GM19438 (cell line): ENCODE measurements around the gene MPPE1.

Source experiments
- ATAC-seq: cut with Tn5 transposase; IDR thresholded peaks from one replicate; pipeline ENCODE4 v1.9.1; 2021; ENCODE audit warnings: low read depth; ENCODE audit not compliant: unreplicated experiment

Gene MPPE1

GRCh38 chr18:11885278-11885947 lies 22.7 kb downstream of the MPPE1 start:
- no peak for ATAC-seq

GRCh38 chr18:11884396-11885030 lies 23.6 kb downstream of the MPPE1 start:
- no peak for ATAC-seq

GRCh38 chr18:11883153-11883552 lies 25.0 kb downstream of the MPPE1 start:
- peak; percentile 65 for ATAC-seq

- no peak for ATAC-seq
Observed at GRCh38 chr18:11882636-11883035, 25.5 kb downstream of the MPPE1 start.

- ATAC-seq: no peak
Observed at GRCh38 chr18:11880586-11881304, 27.4 kb downstream of the MPPE1 start.

- no peak for ATAC-seq
Observed at GRCh38 chr18:11877497-11878135, 30.5 kb downstream of the MPPE1 start.

GRCh38 chr18:11874676-11875075 lies 33.4 kb downstream of the MPPE1 start:
- ATAC-seq: no peak

GRCh38 chr18:11873670-11874340 lies 34.3 kb downstream of the MPPE1 start:
- ATAC-seq: no peak

GRCh38 chr18:11872479-11873136 lies 35.5 kb downstream of the MPPE1 start:
- ATAC-seq: no peak

- no peak for ATAC-seq
Observed at GRCh38 chr18:11871501-11871900, 36.6 kb downstream of the MPPE1 start.

- no peak for ATAC-seq
Observed at GRCh38 chr18:11868230-11868629, 39.9 kb downstream of the MPPE1 start.

- ATAC-seq: no peak
Observed at GRCh38 chr18:11866764-11867163, 41.4 kb downstream of the MPPE1 start.

GRCh38 chr18:11866329-11866728 lies 41.8 kb downstream of the MPPE1 start:
- no peak for ATAC-seq

GRCh38 chr18:11865071-11865470 lies 43.0 kb downstream of the MPPE1 start:
- no peak for ATAC-seq

- no peak for ATAC-seq
Observed at GRCh38 chr18:11864471-11864870, 43.6 kb downstream of the MPPE1 start.

- no peak for ATAC-seq
Observed at GRCh38 chr18:11862468-11863137, 45.5 kb downstream of the MPPE1 start.

- ATAC-seq: no peak
Observed at GRCh38 chr18:11861583-11862288, 46.4 kb downstream of the MPPE1 start.

GRCh38 chr18:11860594-11861450 lies 47.3 kb downstream of the MPPE1 start:
- ATAC-seq: no peak
